ENCODE results near the gene BEST1. TPM values are rescaled to one million over a fixed set of nuclear protein-coding genes. Genes with fewer than 3 reads are reported as not detected.

Gene BEST1
- total and polyA plus RNA-seq, 8 donors = 3.8 to 14.6 (median 6.6) TPM

GRCh38 chr11:61914471-61915171 is 35.5 kb upstream of the BEST1 start:
- no peaks in the 10 kb centered on the region for H3K36me3 ChIP-seq
- no peak overlapping the region for H3K4me3 ChIP-seq
- peak in 1 of 4 donors; percentile 23 for DNase-seq
- intact Hi-C loops (cut with DNase I) = no loop called here
- H3K27ac ChIP-seq = no peak overlapping the region
- ATAC-seq = no peak
- no peaks in the 10 kb centered on the region for H3K9me3 ChIP-seq
- H3K27me3 ChIP-seq = peaks cover 0 to 41% of the 10 kb centered on the region in 2 donors
- no peak for TF ChIP-seq CTCF (IDR thresholded peaks at IDR 0.05)
- H3K4me1 ChIP-seq = peaks cover 0 to 45% of the 10 kb centered on the region in 2 donors

DNA sequence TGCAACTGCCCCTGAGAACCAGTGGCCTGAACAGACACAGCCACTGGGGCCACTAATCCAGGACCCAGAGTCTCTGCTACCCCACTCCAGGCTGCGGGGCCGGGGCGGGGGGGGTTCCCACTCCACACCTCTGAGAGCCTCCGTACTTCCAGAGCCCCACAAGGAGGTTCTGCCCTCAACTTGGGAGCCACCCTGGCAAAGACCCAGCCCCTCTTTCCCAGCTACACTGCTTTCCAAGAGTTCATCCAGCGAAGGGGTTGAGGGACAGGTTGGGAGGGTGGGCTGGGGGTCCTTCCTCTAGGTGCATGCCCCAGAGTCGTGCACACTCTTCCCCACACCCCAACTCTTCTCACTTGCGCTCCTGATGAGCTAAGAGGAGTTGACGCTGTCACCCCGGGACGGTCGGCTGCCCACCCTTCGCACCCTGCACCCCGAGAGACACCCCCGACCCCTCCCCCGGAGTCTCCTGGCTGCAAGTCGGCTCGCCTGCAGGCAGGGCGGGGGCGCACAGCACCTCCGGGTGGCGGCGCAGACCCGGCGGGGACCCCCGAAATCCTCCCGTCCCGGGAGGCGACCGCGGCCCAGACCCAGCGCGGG is 33.3 kb upstream of the BEST1 start:
- intact Hi-C loops (cut with DNase I) = no loop called here
- ATAC-seq = no peak
- Histone ChIP-seq H3K27me3 (peaks cover 0 to 51% of the 10 kb centered on the region in 2 donors), H3K36me3 (no peaks in the 10 kb centered on the region), H3K4me3 (peak overlapping the region; percentile 43 to 52), H3K27ac (peak overlapping the region; percentile 48 to 53), H3K9me3 (no peaks in the 10 kb centered on the region), H3K4me1 (peaks cover 0 to 39% of the 10 kb centered on the region in 2 donors)
- peak in 1 of 4 donors; percentile 62 for DNase-seq
- no peak for TF ChIP-seq CTCF (IDR thresholded peaks at IDR 0.05)

- intact Hi-C loops (cut with DNase I) = no loop called here
- peak within 1 kb of the TSS; percentile 43 to 52 for H3K4me3 ChIP-seq
- H3K27me3 ChIP-seq = peaks cover 0 to 51% of the 10 kb centered on the region in 2 donors
- H3K9me3 ChIP-seq = no peaks in the 10 kb centered on the region
- ATAC-seq (peak; percentile 87), DNase-seq (peak in 3 of 4 donors; percentile 52 to 88 (median 61))
- no peaks in the 10 kb centered on the region for H3K36me3 ChIP-seq
- H3K27ac ChIP-seq = peak within 1 kb of the TSS; percentile 48 to 53
- no peak for TF ChIP-seq CTCF (IDR thresholded peaks at IDR 0.05)
- peaks cover 1 to 39% of the 10 kb centered on the region in 2 donors for H3K4me1 ChIP-seq
These were observed 32.6 kb upstream of the BEST1 start, which contains the start of gene RAB3IL1 for GRCh38 chr11:61917334-61918109. RAB3IL1 (minus strand) TSS chr11:61917566; CDS start chr11:61917367, 199 bp downstream.

DNA sequence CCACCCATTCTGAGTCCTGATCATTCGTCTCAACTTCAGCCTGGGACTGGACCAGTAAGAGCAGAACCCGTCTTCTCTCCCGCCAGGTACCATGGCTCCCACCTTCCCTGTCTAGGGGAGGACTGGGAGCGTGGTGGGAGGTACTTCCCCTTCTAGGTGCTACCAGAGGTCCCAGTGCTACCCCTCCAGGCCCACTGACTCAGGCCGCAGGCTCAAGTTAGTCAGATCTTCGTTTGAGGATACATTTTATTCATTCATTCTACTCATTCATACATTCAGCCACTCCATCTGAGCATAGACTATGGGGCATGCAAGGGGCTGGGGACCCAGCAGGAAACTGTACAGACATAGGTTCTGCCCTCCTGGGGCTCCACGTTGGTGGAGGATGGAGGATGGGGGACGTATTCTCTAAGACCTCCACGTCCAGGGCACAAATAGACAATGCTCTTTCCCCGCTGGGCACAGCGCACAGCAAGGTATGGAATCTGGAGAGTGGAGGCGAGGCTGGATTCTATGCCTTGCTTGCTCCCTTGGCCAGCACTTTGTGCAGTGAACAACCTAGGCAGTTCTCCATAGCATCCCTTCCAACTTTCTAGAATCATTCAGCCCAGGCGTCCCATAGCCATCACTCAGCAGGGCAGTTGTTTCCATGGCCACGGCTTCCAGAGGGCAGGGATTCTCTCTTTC is 31.8 kb upstream of the BEST1 start:
- Histone ChIP-seq H3K4me1 (peaks cover 10 to 38% of the 10 kb centered on the region in 2 donors), H3K9me3 (no peaks in the 10 kb centered on the region), H3K4me3 (no peak overlapping the region), H3K36me3 (no peaks in the 10 kb centered on the region), H3K27ac (no peak overlapping the region), H3K27me3 (peaks cover 0 to 51% of the 10 kb centered on the region in 2 donors)
- DNase-seq = no peak
- intact Hi-C loops (cut with DNase I) = no loop called here
- TF ChIP-seq CTCF (IDR thresholded peaks at IDR 0.05) = no peak
- no peak for ATAC-seq

Data from left lung (tissue), 10 donors.